B cell (primary cell): ENCODE data around the gene JAK1.

Experiments used
- EZH2 ChIP-seq: IDR thresholded peaks from 2 replicates; pipeline ENCODE4 v1.6.1; 2012; ENCODE audit warnings: borderline replicate concordance, low read depth, mild to moderate bottlenecking, moderate library complexity, low read length; ENCODE audit not compliant: insufficient read depth, poor library complexity, severe bottlenecking
- TF ChIP-seq, protein P1 (sequence below): fragments of 200-600 bp; IDR thresholded peaks from one replicate; pipeline ENCODE4 v1.8.0; 2022; ENCODE audit warnings: antibody characterized with exemption, mild to moderate bottlenecking

DNA sequence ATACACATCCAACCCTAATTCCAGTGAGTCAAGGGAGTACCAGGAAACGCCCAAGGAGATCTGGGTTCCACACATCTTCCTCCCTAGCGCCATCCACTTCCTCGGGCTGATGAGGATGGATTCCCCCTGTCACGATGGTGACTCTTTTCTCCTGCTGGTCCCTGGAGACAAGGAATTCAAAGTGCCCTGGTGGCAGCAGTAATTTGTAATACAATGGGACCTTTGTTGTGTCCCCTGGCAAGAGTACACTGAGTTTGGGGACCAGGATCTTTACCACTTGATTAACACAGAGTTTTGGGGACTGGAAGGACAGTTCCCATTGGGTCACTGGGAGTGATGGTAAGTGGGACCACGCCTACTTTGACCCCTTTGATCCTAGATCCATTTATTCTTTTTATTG lies 9.4 kb upstream of the JAK1 start:
- TF ChIP-seq, protein P1, sequence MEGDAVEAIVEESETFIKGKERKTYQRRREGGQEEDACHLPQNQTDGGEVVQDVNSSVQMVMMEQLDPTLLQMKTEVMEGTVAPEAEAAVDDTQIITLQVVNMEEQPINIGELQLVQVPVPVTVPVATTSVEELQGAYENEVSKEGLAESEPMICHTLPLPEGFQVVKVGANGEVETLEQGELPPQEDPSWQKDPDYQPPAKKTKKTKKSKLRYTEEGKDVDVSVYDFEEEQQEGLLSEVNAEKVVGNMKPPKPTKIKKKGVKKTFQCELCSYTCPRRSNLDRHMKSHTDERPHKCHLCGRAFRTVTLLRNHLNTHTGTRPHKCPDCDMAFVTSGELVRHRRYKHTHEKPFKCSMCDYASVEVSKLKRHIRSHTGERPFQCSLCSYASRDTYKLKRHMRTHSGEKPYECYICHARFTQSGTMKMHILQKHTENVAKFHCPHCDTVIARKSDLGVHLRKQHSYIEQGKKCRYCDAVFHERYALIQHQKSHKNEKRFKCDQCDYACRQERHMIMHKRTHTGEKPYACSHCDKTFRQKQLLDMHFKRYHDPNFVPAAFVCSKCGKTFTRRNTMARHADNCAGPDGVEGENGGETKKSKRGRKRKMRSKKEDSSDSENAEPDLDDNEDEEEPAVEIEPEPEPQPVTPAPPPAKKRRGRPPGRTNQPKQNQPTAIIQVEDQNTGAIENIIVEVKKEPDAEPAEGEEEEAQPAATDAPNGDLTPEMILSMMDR, result no peak
- no peak for TF ChIP-seq EZH2
